GM06990 (cell line): ENCODE data around the gene EOLA1.
"Not testable (repeated sequence)": the region's sequence is repeated elsewhere in the genome, so short reads cannot be mapped to it uniquely, and the experiment has no call there.

Source experiments
- DNase-seq: peaks from one replicate; pipeline ENCODE4 v3.0.0-alpha.2; 2011; ENCODE audit not compliant: insufficient read length; ENCODE audit errors: extremely low read depth
- H3K27me3 ChIP-seq: replicated peaks from 2 replicates; pipeline ENCODE4 v1.6.0; 2011; ENCODE audit warnings: low read length; ENCODE audit not compliant: control insufficient read depth, insufficient read depth
- H3K36me3 ChIP-seq: 2 replicates; pipeline ENCODE4 v1.5.1; 2011; ENCODE audit warnings: low read length; ENCODE audit not compliant: control insufficient read depth, insufficient read depth
- H3K4me3 ChIP-seq: replicated peaks from 2 replicates; pipeline ENCODE4 v1.5.1; 2011; ENCODE audit warnings: low read depth, mild to moderate bottlenecking, control low read depth, low read length
- TF ChIP-seq, protein P1 (sequence below): IDR thresholded peaks from 2 replicates; pipeline ENCODE4 v1.5.1; 2011; ENCODE audit warnings: low read length, control low read depth, mild to moderate bottlenecking, inconsistent platforms; ENCODE audit not compliant: insufficient read depth, poor library complexity, severe bottlenecking

Gene EOLA1

DNA sequence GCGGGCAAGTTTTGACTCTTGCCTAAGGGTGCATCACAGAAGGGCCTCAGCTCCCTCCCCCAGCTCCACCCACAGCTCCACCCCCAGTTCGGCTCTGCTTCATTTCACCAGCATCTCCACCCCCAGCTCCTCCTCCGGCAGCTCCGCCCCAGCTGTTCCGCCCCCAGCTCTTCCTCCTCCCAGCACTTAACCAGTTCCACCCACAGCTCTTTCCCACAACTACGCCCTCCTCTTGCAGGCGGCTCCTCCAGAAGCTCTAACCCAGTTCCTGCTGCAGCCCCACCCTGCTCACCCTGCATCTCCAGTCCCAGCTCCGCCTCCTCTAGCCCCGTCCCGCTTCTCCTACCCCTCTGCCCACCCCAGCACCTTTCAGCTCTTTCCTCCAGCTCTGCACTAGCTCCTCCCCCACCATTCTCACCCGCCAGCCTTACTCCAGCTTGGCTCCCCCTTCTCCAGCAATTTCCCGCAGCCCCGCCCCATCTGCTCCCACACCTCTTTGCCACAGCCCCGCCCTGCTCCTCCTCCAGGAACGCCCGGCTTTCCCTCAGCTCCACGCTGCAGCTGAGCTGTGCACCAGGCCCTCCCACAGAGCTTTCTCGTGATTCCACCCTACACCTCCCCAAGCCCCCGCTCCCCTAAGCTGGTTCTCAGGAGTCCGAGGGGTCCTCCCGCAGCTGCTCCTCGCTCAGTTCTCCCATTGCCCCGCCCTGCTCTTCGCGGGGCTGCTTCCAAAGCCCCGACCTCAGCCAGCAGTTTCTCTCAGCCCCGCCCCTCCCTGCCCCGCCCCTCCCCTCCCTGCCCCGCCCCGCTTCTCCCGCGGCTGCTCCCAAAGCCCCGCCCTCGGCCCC is 1.3 kb upstream of the EOLA1 start:
- Histone ChIP-seq H3K27me3 (no peaks in the 10 kb centered on the region), H3K36me3 (no peaks in the 10 kb centered on the region), H3K4me3 (peak overlapping the region; percentile 62)
- peak; percentile 92 for DNase-seq
- TF ChIP-seq, protein P1, sequence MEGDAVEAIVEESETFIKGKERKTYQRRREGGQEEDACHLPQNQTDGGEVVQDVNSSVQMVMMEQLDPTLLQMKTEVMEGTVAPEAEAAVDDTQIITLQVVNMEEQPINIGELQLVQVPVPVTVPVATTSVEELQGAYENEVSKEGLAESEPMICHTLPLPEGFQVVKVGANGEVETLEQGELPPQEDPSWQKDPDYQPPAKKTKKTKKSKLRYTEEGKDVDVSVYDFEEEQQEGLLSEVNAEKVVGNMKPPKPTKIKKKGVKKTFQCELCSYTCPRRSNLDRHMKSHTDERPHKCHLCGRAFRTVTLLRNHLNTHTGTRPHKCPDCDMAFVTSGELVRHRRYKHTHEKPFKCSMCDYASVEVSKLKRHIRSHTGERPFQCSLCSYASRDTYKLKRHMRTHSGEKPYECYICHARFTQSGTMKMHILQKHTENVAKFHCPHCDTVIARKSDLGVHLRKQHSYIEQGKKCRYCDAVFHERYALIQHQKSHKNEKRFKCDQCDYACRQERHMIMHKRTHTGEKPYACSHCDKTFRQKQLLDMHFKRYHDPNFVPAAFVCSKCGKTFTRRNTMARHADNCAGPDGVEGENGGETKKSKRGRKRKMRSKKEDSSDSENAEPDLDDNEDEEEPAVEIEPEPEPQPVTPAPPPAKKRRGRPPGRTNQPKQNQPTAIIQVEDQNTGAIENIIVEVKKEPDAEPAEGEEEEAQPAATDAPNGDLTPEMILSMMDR = no peak

DNA sequence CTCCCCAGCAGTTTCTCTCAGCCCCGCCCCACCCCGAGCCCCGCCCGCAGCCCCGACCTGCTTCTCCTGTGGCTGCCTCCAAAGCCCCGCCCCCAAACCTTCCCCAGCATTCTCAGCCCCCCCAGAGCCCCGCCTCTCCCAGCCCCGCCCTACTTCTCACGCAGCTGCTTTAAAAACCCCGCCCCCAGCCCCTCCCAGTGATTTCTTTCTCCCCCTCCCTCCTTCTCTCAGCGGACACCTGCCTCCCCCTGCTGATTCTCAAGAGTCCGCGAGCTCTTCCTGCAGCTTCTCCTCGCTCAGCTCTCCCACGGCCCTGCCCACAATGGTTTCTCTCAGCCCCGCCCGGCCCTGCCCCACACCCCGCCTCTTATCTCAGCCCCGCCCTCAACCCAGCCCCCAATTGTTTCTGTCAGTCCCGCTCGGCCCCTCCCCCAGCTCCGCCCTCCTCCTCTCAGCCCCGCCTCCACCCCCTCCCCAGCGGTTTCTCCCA is 636 bp upstream of the EOLA1 start:
- no peak for DNase-seq
- H3K36me3 ChIP-seq = no peaks in the 10 kb centered on the region; the same call in 1 of the 2 replicates
- peak overlapping the region; percentile 55 for H3K4me3 ChIP-seq
- H3K27me3 ChIP-seq = no peaks in the 10 kb centered on the region
- TF ChIP-seq, protein P1 = no peak

DNA sequence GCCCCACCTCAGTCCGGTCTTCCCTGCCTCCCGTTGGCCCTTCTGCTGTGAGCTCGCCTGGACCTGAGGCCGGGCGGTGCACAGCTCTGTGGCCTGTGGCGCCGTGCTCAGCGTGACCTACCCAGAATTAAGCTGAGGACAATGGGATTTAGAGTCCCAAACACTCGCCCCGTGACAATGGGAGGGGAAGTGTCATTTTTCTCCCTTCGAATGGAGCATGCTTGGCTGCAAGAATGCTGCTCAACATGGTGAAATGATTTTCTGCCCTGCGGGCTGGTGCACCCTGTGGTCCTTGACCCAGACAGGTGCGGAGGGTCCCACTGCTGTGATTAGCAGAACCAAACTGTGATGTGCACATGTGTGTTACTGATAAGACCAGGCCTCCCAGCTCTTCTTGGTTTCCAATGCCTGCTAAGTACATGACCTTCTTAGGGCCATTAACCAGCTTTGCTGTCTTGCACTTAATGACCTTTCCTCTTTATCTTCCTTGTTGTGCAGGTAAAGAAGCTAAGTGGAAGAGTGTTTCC is 772 bp downstream of the EOLA1 start:
- DNase-seq = no peak
- Histone ChIP-seq H3K4me3 (peak overlapping the region; percentile 83), H3K36me3 (peaks cover 2% of the 10 kb centered on the region), H3K27me3 (no peaks in the 10 kb centered on the region)
- TF ChIP-seq, protein P1 = no peak

DNA sequence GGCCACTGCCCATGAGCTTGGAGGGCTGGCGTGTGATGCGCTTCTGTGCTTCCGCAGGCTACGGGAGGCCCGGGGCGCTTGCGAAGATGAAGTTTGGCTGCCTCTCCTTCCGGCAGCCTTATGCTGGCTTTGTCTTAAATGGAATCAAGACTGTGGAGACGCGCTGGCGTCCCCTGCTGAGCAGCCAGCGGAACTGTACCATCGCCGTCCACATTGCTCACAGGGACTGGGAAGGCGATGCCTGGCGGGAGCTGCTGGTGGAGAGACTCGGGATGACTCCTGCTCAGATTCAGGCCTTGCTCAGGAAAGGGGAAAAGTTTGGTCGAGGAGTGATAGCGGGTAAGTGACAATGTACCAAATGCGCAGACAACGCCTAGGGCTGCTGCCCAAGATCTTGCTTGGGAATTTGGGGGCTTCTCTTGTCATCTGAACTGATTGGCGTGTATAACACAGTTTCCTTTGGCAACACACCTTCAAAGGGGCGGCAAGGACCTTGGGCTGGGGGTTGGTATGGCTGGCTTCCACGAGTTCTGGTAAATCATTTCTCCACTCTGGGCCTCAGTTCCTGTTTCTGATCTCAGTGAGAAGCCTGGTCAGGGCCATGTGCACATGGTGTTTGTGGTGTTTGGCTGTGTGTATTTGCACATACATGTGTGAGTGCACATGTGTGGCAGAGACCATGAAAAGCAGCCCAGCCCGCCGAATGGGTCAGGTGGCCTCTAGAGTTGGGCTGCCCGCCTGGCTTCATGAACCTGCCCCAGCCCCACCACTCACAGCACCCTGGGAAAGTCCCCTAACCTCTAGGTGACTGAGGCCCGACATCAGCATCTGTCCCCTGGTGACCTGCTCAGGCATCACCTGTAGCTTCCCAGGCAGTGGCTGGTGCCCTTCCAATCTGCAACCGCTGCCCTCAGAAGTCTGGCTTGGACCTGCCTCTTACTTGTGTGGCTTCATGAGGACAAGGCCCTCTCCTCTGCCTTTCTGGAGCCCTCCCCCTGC is 5.0 kb downstream of the EOLA1 start:
- not testable (repeated sequence) for H3K27me3 ChIP-seq, DNase-seq, H3K36me3 ChIP-seq, H3K4me3 ChIP-seq

DNA sequence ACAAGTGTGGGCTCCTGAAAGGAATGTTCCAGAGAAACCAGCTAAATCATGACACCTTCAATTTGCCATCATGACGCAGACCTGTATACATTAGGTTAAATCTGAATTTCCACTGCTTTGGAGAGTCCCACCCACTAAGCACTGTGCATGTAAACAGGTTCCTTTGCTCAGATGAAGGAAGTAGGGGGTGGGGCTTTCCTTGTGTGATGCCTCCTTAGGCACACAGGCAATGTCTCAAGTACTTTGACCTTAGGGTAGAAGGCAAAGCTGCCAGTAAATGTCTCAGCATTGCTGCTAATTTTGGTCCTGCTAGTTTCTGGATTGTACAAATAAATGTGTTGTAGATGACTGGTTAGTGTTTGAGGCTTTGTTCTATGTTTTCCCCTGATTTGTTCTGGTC is 6.2 kb downstream of the EOLA1 start:
- H3K27me3 ChIP-seq, DNase-seq, H3K4me3 ChIP-seq, H3K36me3 ChIP-seq: not testable (repeated sequence)

DNA sequence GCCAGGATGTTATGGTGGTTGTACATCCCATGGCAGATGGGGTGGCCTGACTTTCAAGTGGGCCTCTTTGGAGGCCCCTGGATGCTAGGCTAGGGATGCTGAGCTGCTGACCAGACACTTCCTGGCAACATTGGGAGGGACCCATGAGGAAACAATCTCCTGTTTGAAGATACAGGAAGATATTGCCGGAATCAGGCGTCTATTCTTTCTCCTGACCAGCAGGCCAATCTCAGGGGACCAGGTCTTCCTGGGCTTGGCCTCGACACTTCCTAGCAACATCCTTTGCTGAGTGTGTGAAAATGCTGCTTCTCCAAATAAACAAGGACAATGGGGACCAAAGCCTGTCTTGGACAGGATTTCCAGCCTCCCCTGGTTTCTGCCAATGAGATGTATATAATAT is 7.0 kb downstream of the EOLA1 start:
- H3K4me3 ChIP-seq, DNase-seq, H3K36me3 ChIP-seq, H3K27me3 ChIP-seq: not testable (repeated sequence)

DNA sequence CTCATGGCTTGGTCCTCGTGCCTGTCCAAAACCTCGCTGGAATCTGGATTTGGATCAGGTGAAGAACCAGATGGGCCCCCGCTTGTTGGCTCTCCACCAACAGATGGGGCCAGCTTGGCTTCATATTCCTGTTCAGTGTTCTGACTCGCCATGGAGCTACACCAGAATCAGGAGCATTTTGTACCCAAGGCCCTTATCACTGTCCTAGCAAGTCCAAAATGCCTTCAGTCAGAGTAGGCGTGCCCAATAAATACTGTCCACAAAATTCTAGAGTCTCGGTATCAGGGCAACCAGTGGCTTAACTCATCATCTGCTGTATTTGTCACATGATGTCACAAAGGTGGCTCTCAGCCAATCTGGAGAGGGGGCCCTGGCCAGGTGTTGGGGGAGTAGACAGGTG is 8.9 kb downstream of the EOLA1 start, which contains the start of gene HSFX3:
Gene HSFX3, minus strand, starts transcription at position 224 of the 400 bp plus-strand sequence. Its CDS starts 72 bp downstream, at position 152.
- not testable (repeated sequence) for H3K4me3 ChIP-seq, H3K27me3 ChIP-seq, H3K36me3 ChIP-seq, DNase-seq

DNA sequence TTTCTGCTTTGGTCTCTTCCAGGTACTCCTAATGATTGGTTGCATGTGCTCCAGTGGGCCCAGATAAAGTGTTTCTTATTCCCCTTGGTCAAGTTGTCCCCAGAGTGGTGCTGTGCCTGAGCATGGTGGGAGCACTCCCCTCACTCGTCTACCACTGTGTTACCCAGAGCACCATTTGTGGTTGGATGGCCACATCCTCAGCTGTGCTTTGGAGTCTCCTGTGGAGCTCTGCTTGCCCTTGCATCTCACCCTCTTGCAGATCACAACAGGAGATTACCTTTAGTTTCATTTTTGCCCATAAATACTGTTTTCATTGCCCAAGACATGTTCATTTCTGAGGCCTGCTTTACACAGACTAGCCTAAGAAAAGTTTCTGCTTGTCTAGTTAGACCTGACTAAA is 9.6 kb downstream of the EOLA1 start:
- not testable (repeated sequence) for DNase-seq, H3K4me3 ChIP-seq, H3K36me3 ChIP-seq, H3K27me3 ChIP-seq

DNA sequence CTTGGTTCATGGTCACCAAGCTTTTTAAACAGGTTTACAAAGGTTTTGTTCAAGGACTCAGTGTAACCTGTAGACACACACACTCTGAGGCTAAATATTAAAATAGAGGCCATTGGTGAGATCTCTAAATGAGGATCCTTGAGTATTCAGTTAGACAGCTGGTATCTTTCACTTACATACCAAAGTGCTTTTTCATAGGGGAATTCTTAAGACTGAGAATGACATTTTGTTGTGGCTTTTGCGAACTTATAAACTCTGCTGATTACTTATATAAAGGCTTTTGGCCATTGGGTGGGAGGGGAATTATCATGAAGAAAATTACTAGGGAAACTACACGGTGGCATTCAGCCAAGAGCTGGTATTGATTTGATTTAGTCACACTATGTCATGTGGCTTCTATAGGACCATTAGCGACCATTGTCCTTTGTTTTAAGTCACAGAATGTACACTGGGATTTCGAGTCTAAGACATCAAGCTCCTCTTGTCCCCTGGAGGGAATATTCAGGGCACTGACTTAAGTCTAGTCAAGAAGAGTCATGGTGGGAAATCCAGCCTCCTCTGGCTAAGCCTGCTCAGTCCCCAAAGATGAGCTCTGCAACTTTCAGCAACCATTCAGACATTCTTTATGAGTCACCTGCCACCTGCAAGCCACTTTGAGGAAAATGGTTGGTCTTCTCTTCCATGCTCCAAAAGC is 10.6 kb downstream of the EOLA1 start:
- not testable (repeated sequence) for DNase-seq, H3K36me3 ChIP-seq, H3K27me3 ChIP-seq, H3K4me3 ChIP-seq

DNA sequence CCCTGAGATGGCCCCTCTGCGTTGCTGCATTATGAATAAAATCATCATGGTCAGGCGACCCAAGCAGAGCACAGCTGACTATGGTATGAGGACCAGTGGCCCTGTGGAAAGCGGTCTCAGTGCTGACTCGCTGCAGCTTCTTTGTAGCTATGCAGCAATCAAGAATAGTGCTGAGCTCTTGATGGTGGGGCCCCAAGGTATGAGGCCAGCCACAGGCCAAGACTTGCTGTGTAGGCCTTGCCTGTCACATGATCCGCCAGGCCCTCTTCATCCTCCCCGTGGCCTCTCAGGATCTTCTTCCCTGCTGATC is 11.1 kb downstream of the EOLA1 start:
- not testable (repeated sequence) for H3K27me3 ChIP-seq, H3K36me3 ChIP-seq, H3K4me3 ChIP-seq, DNase-seq
